Fibroblast of lung (primary cell): Measurements from ENCODE around the gene ZNF281. TPM values are rescaled to one million over a fixed set of nuclear protein-coding genes. Genes with fewer than 3 reads are reported as not detected.

ENCODE experiments used
- DNase-seq, 2 donors: peaks; one replicate each; pipeline versions ENCODE4 v3.0.0 to v3.0.0-alpha.2; 2010; ENCODE audit warnings: low read depth in 2 of 2
- H2AFZ ChIP-seq: 2 replicates; pipeline ENCODE4 v1.5.1; 2012; ENCODE audit warnings: low read length, control low read depth, inconsistent platforms
- H3K27ac ChIP-seq: 2 replicates; pipeline ENCODE4 v1.5.1; 2011; ENCODE audit warnings: low read length, control low read depth; ENCODE audit not compliant: insufficient read depth
- H3K27me3 ChIP-seq: 2 replicates; pipeline ENCODE4 v1.5.1; 2011; ENCODE audit warnings: mild to moderate bottlenecking, low read length; ENCODE audit not compliant: control insufficient read depth, insufficient read depth
- H3K36me3 ChIP-seq: 2 replicates; pipeline ENCODE4 v1.5.1; 2011; ENCODE audit warnings: low read length; ENCODE audit not compliant: control insufficient read depth, insufficient read depth
- H3K4me1 ChIP-seq: 2 replicates; pipeline ENCODE4 v1.5.1; 2011; ENCODE audit warnings: low read length; ENCODE audit not compliant: control insufficient read depth, insufficient read depth; ENCODE audit errors: extremely low read depth
- H3K4me2 ChIP-seq: 2 replicates; pipeline ENCODE4 v1.5.1; 2011; ENCODE audit warnings: low read length, control low read depth; ENCODE audit not compliant: insufficient read depth; ENCODE audit errors: extremely low read depth
- H3K4me3 ChIP-seq, 4 experiments: fragments of 200-600 bp in 1 of 4; sonication (generic) in 1 of 4; replicated peaks in 1 of 4; 2 replicates each; pipeline ENCODE4 v1.5.1; 2011 to 2016; ENCODE audit warnings: low read length in 4 of 4, low read depth in 3 of 4, mild to moderate bottlenecking in 3 of 4, control low read depth in 2 of 4, inconsistent platforms in 1 of 4, mixed read lengths in 1 of 4; ENCODE audit not compliant: insufficient read depth in 1 of 4; ENCODE audit errors: control extremely low read depth in 1 of 4
- H3K79me2 ChIP-seq: 2 replicates; pipeline ENCODE4 v1.5.1; 2012; ENCODE audit warnings: mild to moderate bottlenecking, low read length, inconsistent platforms; ENCODE audit not compliant: control insufficient read depth, insufficient read depth
- H3K9ac ChIP-seq: 2 replicates; pipeline ENCODE4 v1.5.1; 2011; ENCODE audit warnings: mild to moderate bottlenecking, low read length, control low read depth; ENCODE audit not compliant: insufficient read depth
- H3K9me3 ChIP-seq: 2 replicates; pipeline ENCODE4 v1.5.1; 2012; ENCODE audit warnings: low read depth, low read length; ENCODE audit not compliant: control insufficient read depth, insufficient read depth
- H4K20me1 ChIP-seq: 2 replicates; pipeline ENCODE4 v1.5.1; 2011; ENCODE audit warnings: low read length; ENCODE audit not compliant: control insufficient read depth, insufficient read depth; ENCODE audit errors: extremely low read depth
- EZH2 ChIP-seq: IDR thresholded peaks from 2 replicates; pipeline ENCODE4 v1.5.1; 2012; ENCODE audit warnings: low read length, control low read depth, mild to moderate bottlenecking; ENCODE audit errors: missing control alignments
- polyA plus RNA-seq, 2 donors: library from polyadenylated mRNA; depleted of rRNA in 1 of 2; stranded (reverse) in 1 of 2; unstranded in 1 of 2; fragments of >200 nt; gene quantifications; 2 replicates each; pipeline ENCODE4 v1.2.1, GENCODE V29; 2011 to 2012; ENCODE audit warnings: missing spikeins in 1 of 2
- total RNA-seq: library from RNA; depleted of rRNA; stranded (reverse); fragments of >200 nt; gene quantifications from 2 replicates; pipeline ENCODE4 v1.2.1, GENCODE V29; 2014
- TF ChIP-seq, protein P1 (sequence below), 2 donors: IDR thresholded peaks in 1 of 2; conservative IDR thresholded peaks in 1 of 2; 1 replicate in 1 of 2; 2 replicates in 1 of 2; pipeline ENCODE4 v1.5.1; 2011 to 2012; ENCODE audit warnings: low read length in 2 of 2, control low read depth in 1 of 2, inconsistent platforms in 1 of 2, low read depth in 1 of 2, mild to moderate bottlenecking in 1 of 2

ZNF281 gene
- total and polyA plus RNA-seq, 2 donors (not counting 1 experiment from before 2014, with no cell fraction given): 14.0 to 39.0 TPM

DNA sequence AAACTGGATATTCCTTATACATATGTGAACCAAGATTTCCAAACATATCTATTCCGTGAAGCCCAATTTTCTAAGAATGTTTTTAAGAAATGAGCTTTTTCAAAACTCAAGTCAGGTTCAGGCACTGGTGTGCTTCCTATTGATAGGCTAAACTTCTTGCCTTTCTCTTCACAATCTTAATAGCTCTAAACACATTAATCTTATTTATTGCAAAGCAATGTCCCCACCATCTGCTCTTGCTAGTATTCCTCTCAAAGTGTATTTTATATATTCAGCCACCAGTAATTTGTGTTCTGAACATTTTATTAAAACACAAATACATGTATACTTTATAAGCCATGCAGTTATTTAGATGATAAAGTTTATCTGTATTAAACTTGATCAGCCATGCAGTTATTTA is 11.5 kb downstream of the ZNF281 start:
- Histone ChIP-seq H3K36me3 (no peaks in the 10 kb centered on the region), H3K4me2 (no peak overlapping the region), H3K79me2 (peaks cover 3% of the 10 kb centered on the region), H4K20me1 (no peaks in the 10 kb centered on the region), H3K27me3 (no peaks in the 10 kb centered on the region), H3K9ac (no peak overlapping the region), H3K4me3 (no peak overlapping the region), H3K9me3 (no peaks in the 10 kb centered on the region), H3K4me1 (peaks cover 2% of the 10 kb centered on the region), H3K27ac (no peak overlapping the region), H2AFZ (no peak overlapping the region)
- TF ChIP-seq, protein P1, sequence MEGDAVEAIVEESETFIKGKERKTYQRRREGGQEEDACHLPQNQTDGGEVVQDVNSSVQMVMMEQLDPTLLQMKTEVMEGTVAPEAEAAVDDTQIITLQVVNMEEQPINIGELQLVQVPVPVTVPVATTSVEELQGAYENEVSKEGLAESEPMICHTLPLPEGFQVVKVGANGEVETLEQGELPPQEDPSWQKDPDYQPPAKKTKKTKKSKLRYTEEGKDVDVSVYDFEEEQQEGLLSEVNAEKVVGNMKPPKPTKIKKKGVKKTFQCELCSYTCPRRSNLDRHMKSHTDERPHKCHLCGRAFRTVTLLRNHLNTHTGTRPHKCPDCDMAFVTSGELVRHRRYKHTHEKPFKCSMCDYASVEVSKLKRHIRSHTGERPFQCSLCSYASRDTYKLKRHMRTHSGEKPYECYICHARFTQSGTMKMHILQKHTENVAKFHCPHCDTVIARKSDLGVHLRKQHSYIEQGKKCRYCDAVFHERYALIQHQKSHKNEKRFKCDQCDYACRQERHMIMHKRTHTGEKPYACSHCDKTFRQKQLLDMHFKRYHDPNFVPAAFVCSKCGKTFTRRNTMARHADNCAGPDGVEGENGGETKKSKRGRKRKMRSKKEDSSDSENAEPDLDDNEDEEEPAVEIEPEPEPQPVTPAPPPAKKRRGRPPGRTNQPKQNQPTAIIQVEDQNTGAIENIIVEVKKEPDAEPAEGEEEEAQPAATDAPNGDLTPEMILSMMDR (conservative IDR thresholded peaks at IDR 0.05 in 1 of 2, IDR thresholded peaks at IDR 0.05 in 1 of 2; ENCODE audit: low read depth in 1 of 2, low read length in 2 of 2): no peak
- no peak for TF ChIP-seq EZH2
- DNase-seq: no peak

DNA sequence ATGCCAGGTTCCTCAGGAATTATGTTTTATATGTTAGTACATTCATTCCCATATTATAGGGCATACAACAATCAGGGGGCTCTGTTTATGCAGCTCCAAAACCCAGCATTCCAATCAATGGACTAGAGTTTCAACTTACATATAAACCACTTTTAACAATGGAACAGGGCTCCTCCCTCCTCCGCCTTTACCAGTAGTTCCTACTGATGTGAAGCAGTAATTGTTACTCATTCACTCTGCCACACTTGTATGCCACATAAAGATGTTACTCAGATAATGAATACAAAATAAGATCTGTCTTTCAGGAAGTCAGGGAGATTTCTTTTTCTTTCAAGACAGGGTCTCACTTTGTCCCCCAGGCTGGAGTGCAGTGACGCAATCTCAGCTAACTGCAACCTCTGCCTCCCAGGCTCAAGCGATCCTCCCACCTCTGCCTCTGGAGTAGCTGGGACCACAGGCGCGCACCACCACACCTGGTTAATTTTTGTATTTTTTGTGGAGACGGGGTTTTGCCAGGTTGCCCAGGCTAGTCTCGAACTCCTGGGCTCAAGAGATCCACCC is 17.1 kb downstream of the ZNF281 start:
- Histone ChIP-seq H4K20me1 (no peaks in the 10 kb centered on the region), H3K36me3 (no peaks in the 10 kb centered on the region), H3K27me3 (no peaks in the 10 kb centered on the region), H3K4me2 (no peak overlapping the region), H3K27ac (no peak overlapping the region), H2AFZ (no peak overlapping the region), H3K4me1 (no peaks in the 10 kb centered on the region), H3K9me3 (no peaks in the 10 kb centered on the region), H3K79me2 (no peaks in the 10 kb centered on the region), H3K9ac (no peak overlapping the region), H3K4me3 (no peak overlapping the region)
- DNase-seq: no peak
- no peak for TF ChIP-seq EZH2
- TF ChIP-seq, protein P1 (conservative IDR thresholded peaks at IDR 0.05 in 1 of 2, IDR thresholded peaks at IDR 0.05 in 1 of 2; ENCODE audit: low read depth in 1 of 2, low read length in 2 of 2): no peak

DNA sequence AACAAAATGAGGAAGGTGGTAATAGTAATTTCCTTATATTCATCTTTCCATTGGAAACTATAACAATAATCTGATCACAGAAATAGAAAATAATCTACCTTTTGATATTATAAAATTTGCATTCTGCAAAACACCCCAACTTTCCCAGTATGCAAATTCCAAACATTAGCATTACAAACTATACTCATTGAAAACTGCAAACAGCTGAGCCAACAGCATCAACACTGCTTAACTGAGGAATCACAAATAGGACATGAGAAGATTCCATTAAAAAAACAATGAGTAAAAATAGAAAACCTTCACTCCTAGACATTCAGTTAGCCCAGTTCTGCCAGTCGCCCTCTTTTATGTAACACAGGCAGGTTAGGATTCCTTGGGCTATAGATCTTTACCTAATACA is 18.1 kb downstream of the ZNF281 start:
- Histone ChIP-seq H3K36me3 (no peaks in the 10 kb centered on the region), H3K9ac (no peak overlapping the region), H2AFZ (no peak overlapping the region), H3K27me3 (no peaks in the 10 kb centered on the region), H4K20me1 (no peaks in the 10 kb centered on the region), H3K4me1 (no peaks in the 10 kb centered on the region), H3K9me3 (no peaks in the 10 kb centered on the region), H3K4me3 (no peak overlapping the region), H3K27ac (no peak overlapping the region), H3K4me2 (no peak overlapping the region), H3K79me2 (no peaks in the 10 kb centered on the region)
- TF ChIP-seq, protein P1 (conservative IDR thresholded peaks at IDR 0.05 in 1 of 2, IDR thresholded peaks at IDR 0.05 in 1 of 2; ENCODE audit: low read depth in 1 of 2, low read length in 2 of 2): no peak
- TF ChIP-seq EZH2: no peak
- no peak for DNase-seq
